ENCODE measurements around the gene STARD3NL. TPM values are rescaled to one million over a fixed set of nuclear protein-coding genes. Genes with fewer than 3 reads are reported as not detected.

The STARD3NL gene
- total and polyA plus RNA-seq, 2 experiments from 2014 or later = 55.1 to 55.3 TPM

GRCh38 chr7:38153515-38153914 is 24.5 kb upstream of the STARD3NL start:
- Histone ChIP-seq H3F3A (replicated peaks; ENCODE audit: low read depth) (no peaks in the 10 kb centered on the region), H3K4me3 (no peak overlapping the region), H3K79me2 (replicated peaks; ENCODE audit: insufficient read depth) (no peaks in the 10 kb centered on the region), H3K27me3 (ENCODE audit: insufficient read depth) (no peaks in the 10 kb centered on the region), H3K36me3 (ENCODE audit: insufficient read depth) (no peaks in the 10 kb centered on the region), H3K4me1 (ENCODE audit: insufficient read depth) (no peaks in the 10 kb centered on the region), H3K9me2 (ENCODE audit: insufficient read depth) (no peaks in the 10 kb centered on the region), H2AFZ (no peak overlapping the region), H4K20me1 (replicated peaks; ENCODE audit: insufficient read depth) (no peaks in the 10 kb centered on the region), H3K4me2 (no peak overlapping the region), H3K27ac (ENCODE audit: low read depth) (no peak overlapping the region)
- no peak overlapping the region for H3K27ac Mint-ChIP-seq
- no peak for ATAC-seq
- no peak overlapping the region for H3K4me3 Mint-ChIP-seq
- no peaks in the 10 kb centered on the region; the same call in 1 of the 3 replicates for H3K9me3 Mint-ChIP-seq
- H3K36me3 Mint-ChIP-seq (ENCODE audit: low read depth) = no peaks in the 10 kb centered on the region
- no peaks in the 10 kb centered on the region for H3K27me3 Mint-ChIP-seq (ENCODE audit: insufficient read depth, low read depth, poor library complexity)
- no peaks in the 10 kb centered on the region for H3K4me1 Mint-ChIP-seq
- TF ChIP-seq ETS1 (IDR thresholded peaks at IDR 0.05) (no peak), EZH2phosphoT487 (IDR thresholded peaks at IDR 0.05; ENCODE audit: unreplicated experiment) (no peak), EZH2 (IDR thresholded peaks at IDR 0.05; ENCODE audit: low read depth, unreplicated experiment) (no peak), CTCF (conservative IDR thresholded peaks at IDR 0.05; ENCODE audit: low read depth in 2 of 2) (no peak), POLR2AphosphoS5 (IDR thresholded peaks at IDR 0.05; ENCODE audit: low read depth) (no peak), STAT1 (IDR thresholded peaks at IDR 0.05; ENCODE audit: unreplicated experiment) (no peak), ZNF114 (CRISPR knock-in tag; IDR thresholded peaks at IDR 0.05) (no peak), NANOG (IDR thresholded peaks at IDR 0.05; ENCODE audit: borderline replicate concordance) (no peak), JUNB (IDR thresholded peaks at IDR 0.05; ENCODE audit: unreplicated experiment) (no peak), REST (IDR thresholded peaks at IDR 0.05; ENCODE audit: unreplicated experiment) (no peak), CREB1 (CRISPR knock-in tag; IDR thresholded peaks at IDR 0.05; ENCODE audit: low read depth) (no peak), ZNF331 (CRISPR knock-in tag; IDR thresholded peaks at IDR 0.05; ENCODE audit: low read depth) (no peak)
- TF ChIP-seq, protein P1, sequence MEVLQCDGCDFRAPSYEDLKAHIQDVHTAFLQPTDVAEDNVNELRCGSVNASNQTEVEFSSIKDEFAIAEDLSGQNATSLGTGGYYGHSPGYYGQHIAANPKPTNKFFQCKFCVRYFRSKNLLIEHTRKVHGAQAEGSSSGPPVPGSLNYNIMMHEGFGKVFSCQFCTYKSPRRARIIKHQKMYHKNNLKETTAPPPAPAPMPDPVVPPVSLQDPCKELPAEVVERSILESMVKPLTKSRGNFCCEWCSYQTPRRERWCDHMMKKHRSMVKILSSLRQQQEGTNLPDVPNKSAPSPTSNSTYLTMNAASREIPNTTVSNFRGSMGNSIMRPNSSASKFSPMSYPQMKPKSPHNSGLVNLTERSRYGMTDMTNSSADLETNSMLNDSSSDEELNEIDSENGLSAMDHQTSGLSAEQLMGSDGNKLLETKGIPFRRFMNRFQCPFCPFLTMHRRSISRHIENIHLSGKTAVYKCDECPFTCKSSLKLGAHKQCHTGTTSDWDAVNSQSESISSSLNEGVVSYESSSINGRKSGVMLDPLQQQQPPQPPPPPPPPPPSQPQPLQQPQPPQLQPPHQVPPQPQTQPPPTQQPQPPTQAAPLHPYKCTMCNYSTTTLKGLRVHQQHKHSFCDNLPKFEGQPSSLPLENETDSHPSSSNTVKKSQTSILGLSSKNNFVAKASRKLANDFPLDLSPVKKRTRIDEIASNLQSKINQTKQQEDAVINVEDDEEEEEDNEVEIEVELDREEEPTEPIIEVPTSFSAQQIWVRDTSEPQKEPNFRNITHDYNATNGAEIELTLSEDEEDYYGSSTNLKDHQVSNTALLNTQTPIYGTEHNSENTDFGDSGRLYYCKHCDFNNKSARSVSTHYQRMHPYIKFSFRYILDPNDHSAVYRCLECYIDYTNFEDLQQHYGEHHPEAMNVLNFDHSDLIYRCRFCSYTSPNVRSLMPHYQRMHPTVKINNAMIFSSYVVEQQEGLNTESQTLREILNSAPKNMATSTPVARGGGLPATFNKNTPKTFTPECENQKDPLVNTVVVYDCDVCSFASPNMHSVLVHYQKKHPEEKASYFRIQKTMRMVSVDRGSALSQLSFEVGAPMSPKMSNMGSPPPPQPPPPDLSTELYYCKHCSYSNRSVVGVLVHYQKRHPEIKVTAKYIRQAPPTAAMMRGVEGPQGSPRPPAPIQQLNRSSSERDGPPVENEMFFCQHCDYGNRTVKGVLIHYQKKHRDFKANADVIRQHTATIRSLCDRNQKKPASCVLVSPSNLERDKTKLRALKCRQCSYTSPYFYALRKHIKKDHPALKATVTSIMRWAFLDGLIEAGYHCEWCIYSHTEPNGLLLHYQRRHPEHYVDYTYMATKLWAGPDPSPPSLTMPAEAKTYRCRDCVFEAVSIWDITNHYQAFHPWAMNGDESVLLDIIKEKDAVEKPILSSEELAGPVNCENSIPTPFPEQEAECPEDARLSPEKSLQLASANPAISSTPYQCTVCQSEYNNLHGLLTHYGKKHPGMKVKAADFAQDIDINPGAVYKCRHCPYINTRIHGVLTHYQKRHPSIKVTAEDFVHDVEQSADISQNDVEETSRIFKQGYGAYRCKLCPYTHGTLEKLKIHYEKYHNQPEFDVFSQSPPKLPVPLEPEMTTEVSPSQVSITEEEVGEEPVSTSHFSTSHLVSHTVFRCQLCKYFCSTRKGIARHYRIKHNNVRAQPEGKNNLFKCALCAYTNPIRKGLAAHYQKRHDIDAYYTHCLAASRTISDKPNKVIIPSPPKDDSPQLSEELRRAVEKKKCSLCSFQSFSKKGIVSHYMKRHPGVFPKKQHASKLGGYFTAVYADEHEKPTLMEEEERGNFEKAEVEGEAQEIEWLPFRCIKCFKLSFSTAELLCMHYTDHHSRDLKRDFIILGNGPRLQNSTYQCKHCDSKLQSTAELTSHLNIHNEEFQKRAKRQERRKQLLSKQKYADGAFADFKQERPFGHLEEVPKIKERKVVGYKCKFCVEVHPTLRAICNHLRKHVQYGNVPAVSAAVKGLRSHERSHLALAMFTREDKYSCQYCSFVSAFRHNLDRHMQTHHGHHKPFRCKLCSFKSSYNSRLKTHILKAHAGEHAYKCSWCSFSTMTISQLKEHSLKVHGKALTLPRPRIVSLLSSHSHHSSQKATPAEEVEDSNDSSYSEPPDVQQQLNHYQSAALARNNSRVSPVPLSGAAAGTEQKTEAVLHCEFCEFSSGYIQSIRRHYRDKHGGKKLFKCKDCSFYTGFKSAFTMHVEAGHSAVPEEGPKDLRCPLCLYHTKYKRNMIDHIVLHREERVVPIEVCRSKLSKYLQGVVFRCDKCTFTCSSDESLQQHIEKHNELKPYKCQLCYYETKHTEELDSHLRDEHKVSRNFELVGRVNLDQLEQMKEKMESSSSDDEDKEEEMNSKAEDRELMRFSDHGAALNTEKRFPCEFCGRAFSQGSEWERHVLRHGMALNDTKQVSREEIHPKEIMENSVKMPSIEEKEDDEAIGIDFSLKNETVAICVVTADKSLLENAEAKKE (CRISPR knock-in tag; IDR thresholded peaks at IDR 0.05) = no peak
- no peak for DNase-seq (ENCODE audit: low spot score)
